Panc1 (cell line): ENCODE results near the gene TBC1D16. TPM values are rescaled to one million over a fixed set of nuclear protein-coding genes. Genes with fewer than 3 reads are reported as not detected.

Experiments used
- ATAC-seq: fragments of 200-7000 bp; cut with Tn5 transposase; 2 replicates; pipeline ENCODE4 v1.9.1; 2020; ENCODE audit warnings: mild to moderate bottlenecking, moderate library complexity
- BruUV-seq: library from RNA; stranded (reverse); fragments of 400-500 nt; replicated peaks from 2 replicates; lab custom pipeline; 2021; lab: Mats Ljungman, UMichigan
- CTCF ChIA-PET: fragments of 300-600 bp; sonication (Branson Sonifier 250); formaldehyde crosslinking; loops from one replicate; lab custom pipeline; 2022; ENCODE audit warnings: antibody characterized with exemption; lab: Charles Lee
- POLR2A ChIA-PET: fragments of 300-600 bp; sonication (Branson Sonifier 250); formaldehyde crosslinking; loops from one replicate; lab custom pipeline; 2022; ENCODE audit warnings: antibody characterized with exemption; lab: Charles Lee
- DNase-seq: peaks from one replicate; pipeline ENCODE4 v3.0.0-alpha.2; 2010; ENCODE audit warnings: low read depth, low spot score
- H3K27ac ChIP-seq: 2 replicates; pipeline ENCODE4 v1.5.1; 2011; ENCODE audit warnings: mild to moderate bottlenecking, low read length, inconsistent platforms
- H3K27me3 ChIP-seq: fragments of 200-500 bp; sonication (Bioruptor generic); 2 replicates; pipeline ENCODE4 v1.6.0; 2014; ENCODE audit warnings: low read length, inconsistent platforms; ENCODE audit not compliant: control insufficient read depth, insufficient read depth
- H3K36me3 ChIP-seq: fragments of 200-500 bp; sonication (Bioruptor generic); 2 replicates; pipeline ENCODE4 v1.5.1; 2014; ENCODE audit warnings: inconsistent platforms, mild to moderate bottlenecking, low read length, moderate library complexity; ENCODE audit not compliant: control insufficient read depth, insufficient read depth
- H3K4me1 ChIP-seq: 2 replicates; pipeline ENCODE4 v1.5.1; 2011; ENCODE audit warnings: inconsistent platforms, mild to moderate bottlenecking, low read length, moderate library complexity; ENCODE audit not compliant: control insufficient read depth, insufficient read depth
- H3K4me3 ChIP-seq, 2 experiments: 2 replicates each; pipeline ENCODE4 v1.5.1; 2011 to 2012; ENCODE audit warnings: low read depth in 2 of 2, low read length in 2 of 2, mild to moderate bottlenecking in 2 of 2, inconsistent platforms in 1 of 2, moderate library complexity in 1 of 2
- H3K9me3 ChIP-seq: fragments of 200-500 bp; sonication (Bioruptor generic); 2 replicates; pipeline ENCODE4 v1.5.1; 2014; ENCODE audit warnings: low read depth, mild to moderate bottlenecking, inconsistent platforms, low read length, moderate library complexity; ENCODE audit not compliant: control insufficient read depth, insufficient read depth
- CTCF ChIP-seq: fragments of 450-650 bp; IDR thresholded peaks from 2 replicates; pipeline ENCODE4 v1.5.1; 2017; ENCODE audit warnings: mild to moderate bottlenecking
- POLR2AphosphoS5 ChIP-seq: IDR thresholded peaks from 2 replicates; pipeline ENCODE4 v1.6.1; 2012; ENCODE audit warnings: mild to moderate bottlenecking, low read depth, low read length, moderate library complexity
- REST ChIP-seq, 2 experiments: IDR thresholded peaks; 2 replicates each; pipeline ENCODE4 v1.6.1; 2011 to 2012; ENCODE audit warnings: low read depth in 2 of 2, control low read depth in 1 of 2, low read length in 1 of 2, mild to moderate bottlenecking in 1 of 2, moderate library complexity in 1 of 2; ENCODE audit not compliant: insufficient read depth in 1 of 2
- SIN3A ChIP-seq: IDR thresholded peaks from 2 replicates; pipeline ENCODE4 v1.6.1; 2012; ENCODE audit warnings: low read depth, mild to moderate bottlenecking, low read length, moderate library complexity, borderline replicate concordance; ENCODE audit not compliant: insufficient read depth
- TCF7L2 ChIP-seq: IDR thresholded peaks from 2 replicates; pipeline ENCODE4 v1.6.1; 2011; ENCODE audit warnings: mild to moderate bottlenecking, low read depth, low read length, inconsistent platforms
- in situ Hi-C: cut with HindIII; loops from 2 replicates; pipeline ENCODE4 v1.10.0; 2016; ENCODE audit warnings: low sequenced_read_pairs, low pct_unique_long_range_greater_than_20kb
- intact Hi-C: fragments of 100-400 bp; cut with micrococcal nuclease; formaldehyde crosslinking; loops from one replicate; pipeline ENCODE4 v1.10.0; 2022; ENCODE audit not compliant: unreplicated experiment
- total RNA-seq: library from RNA; stranded (reverse); gene quantifications from one replicate; pipeline ENCODE4 v1.2.1, GENCODE V29; 2021; ENCODE audit not compliant: unreplicated experiment

The TBC1D16 gene
- total RNA-seq, 1 experiment from 2014 or later: 41.6 TPM

- Histone ChIP-seq H3K27ac (no peak overlapping the region), H3K4me1 (no peaks in the 10 kb centered on the region), H3K36me3 (no peaks in the 10 kb centered on the region), H3K27me3 (no peaks in the 10 kb centered on the region), H3K9me3 (no peaks in the 10 kb centered on the region), H3K4me3 (no peak overlapping the region)
- intact Hi-C loops: no loop called here
- BruUV-seq: no TSS peak
- DNase-seq (no peak), ATAC-seq (no peak)
- TF ChIP-seq SIN3A: no peak
- TF ChIP-seq POLR2AphosphoS5: no peak
- ChIA-PET POLR2A (no interaction called here), CTCF (no interaction called here)
- in situ Hi-C loops: no loop called here
Observed at GRCh38 chr17:79948406-79948944, 87.2 kb downstream of the TBC1D16 start.

- no peak overlapping the region for H3K4me3 ChIP-seq
Observed at GRCh38 chr17:79947351-79948031, 88.2 kb downstream of the TBC1D16 start.

More at GRCh38 chr17:79947351-79948031, 88.2 kb downstream of the TBC1D16 start:
- BruUV-seq: no TSS peak
- no peaks in the 10 kb centered on the region for H3K27me3 ChIP-seq
- CTCF ChIA-PET: interaction anchor here (0.6 kb wide), 1 partner anchor 145 kb away, joined by 9 read pairs; no protein-coding TSS in a partner anchor
- no peaks in the 10 kb centered on the region for H3K4me1 ChIP-seq
- intact Hi-C loops: no loop called here
- DNase-seq (no peak), ATAC-seq (no peak)
- in situ Hi-C loops: no loop called here
- TF ChIP-seq SIN3A: no peak
- TF ChIP-seq POLR2AphosphoS5: no peak
- no peak for TF ChIP-seq CTCF
- TF ChIP-seq REST (IDR thresholded peaks at IDR 0.05; ENCODE audit: insufficient read depth in 1 of 2, low read depth in 2 of 2, low read length in 1 of 2): no peak
- no peak for TF ChIP-seq TCF7L2
- H3K36me3 ChIP-seq: no peaks in the 10 kb centered on the region
- H3K27ac ChIP-seq: no peak overlapping the region
- H3K9me3 ChIP-seq: no peaks in the 10 kb centered on the region
- POLR2A ChIA-PET: no interaction called here
